Measurements from ENCODE around the gene PRPF40B.

Gene PRPF40B

GRCh38 chr12:49623142-49623904 is at the start of gene PRPF40B:
Gene PRPF40B, plus strand, starts transcription at chr12:49623561. Its CDS starts 30 bp downstream, at chr12:49623591.
- H3K4me1 ChIP-seq = peaks cover 0 to 23% (median 12%) of the 10 kb centered on the region in 4 donors
- intact Hi-C loops (cut with DNase I; ENCODE audit: low total_unique reads) = no loop called here
- peak; percentile 32 to 40 for TF ChIP-seq CTCF (IDR thresholded peaks at IDR 0.05)

GRCh38 chr12:49577589-49578315 is 45.6 kb upstream of the PRPF40B start:
- Histone ChIP-seq H3K36me3 (peaks cover 0 to 30% (median 12%) of the 10 kb centered on the region in 3 donors), H3K9me3 (no peaks in the 10 kb centered on the region), H3K4me3 (no peak overlapping the region), H3K4me1 (peaks cover 0 to 21% (median 5%) of the 10 kb centered on the region in 4 donors), H3K27me3 (no peaks in the 10 kb centered on the region), H3K27ac (no peak overlapping the region)
- DNase-seq = no peak
- intact Hi-C loops (cut with DNase I; ENCODE audit: low total_unique reads) = no loop called here
- TF ChIP-seq CTCF (IDR thresholded peaks at IDR 0.05) = no peak

More at GRCh38 chr12:49623142-49623904, at the start of gene PRPF40B:
- Histone ChIP-seq H3K4me3 (peak within 1 kb of the TSS; percentile 57 to 69), H3K27ac (peak within 1 kb of the TSS; percentile 89 to 91), H3K36me3 (no peaks in the 10 kb centered on the region), H3K27me3 (no peaks in the 10 kb centered on the region), H3K9me3 (no peaks in the 10 kb centered on the region)
- peak; percentile 82 to 93 for DNase-seq

- Histone ChIP-seq H3K9me3 (no peaks in the 10 kb centered on the region), H3K27ac (no peak overlapping the region), H3K36me3 (peaks cover 0 to 32% (median 12%) of the 10 kb centered on the region in 3 donors), H3K4me1 (peaks cover 0 to 30% (median 5%) of the 10 kb centered on the region in 4 donors), H3K27me3 (no peaks in the 10 kb centered on the region), H3K4me3 (no peak overlapping the region)
- TF ChIP-seq CTCF (IDR thresholded peaks at IDR 0.05) = no peak
- no peak for DNase-seq
- intact Hi-C loops (cut with DNase I; ENCODE audit: low total_unique reads) = no loop called here
These were observed 44.8 kb upstream of the PRPF40B start for GRCh38 chr12:49578471-49579112.

GRCh38 chr12:49580572-49581535 is 42.5 kb upstream of the PRPF40B start:
- DNase-seq = peak; percentile 75 to 79
- peak; percentile 70 for TF ChIP-seq CTCF (IDR thresholded peaks at IDR 0.05)
- Histone ChIP-seq H3K27me3 (no peaks in the 10 kb centered on the region), H3K36me3 (peaks cover 0 to 32% (median 11%) of the 10 kb centered on the region in 3 donors), H3K9me3 (no peaks in the 10 kb centered on the region), H3K27ac (no peak overlapping the region), H3K4me1 (peaks cover 0 to 30% (median 5%) of the 10 kb centered on the region in 4 donors), H3K4me3 (no peak overlapping the region)
- intact Hi-C loops (cut with DNase I; ENCODE audit: low total_unique reads) = no loop called here

GRCh38 chr12:49582201-49582600 is 41.2 kb upstream of the PRPF40B start:
- Histone ChIP-seq H3K27me3 (no peaks in the 10 kb centered on the region), H3K27ac (no peak overlapping the region), H3K4me1 (peaks cover 0 to 30% (median 5%) of the 10 kb centered on the region in 4 donors), H3K36me3 (peaks cover 0 to 32% (median under 1%) of the 10 kb centered on the region in 3 donors), H3K9me3 (no peaks in the 10 kb centered on the region), H3K4me3 (no peak overlapping the region)
- no peak for TF ChIP-seq CTCF (IDR thresholded peaks at IDR 0.05)
- intact Hi-C loops (cut with DNase I; ENCODE audit: low total_unique reads) = no loop called here
- DNase-seq = no peak
